NCI-H524 (cell line): ENCODE data around the gene SLC25A6.
"Not testable (repeated sequence)": the region's sequence is repeated elsewhere in the genome, so short reads cannot be mapped to it uniquely, and the experiment has no call there.

Source experiments
- DNase-seq, 2 experiments: peaks; one replicate each; lab custom pipeline; 2025; lab: John Stamatoyannopoulos, UW

The SLC25A6 gene

GRCh38 chrX:1391707-1392375, at the start of gene SLC25A6:
TSS of gene SLC25A6 (minus strand) at chrX:1392113. CDS start at chrX:1392009, 104 bp downstream.
- DNase-seq, result no peak

- DNase-seq, result no peak
Measured at GRCh38 chrX:1440506-1440905, 48.6 kb upstream of the SLC25A6 start.

GRCh38 chrX:1435241-1435895, 43.5 kb upstream of the SLC25A6 start:
- no peak for DNase-seq

GRCh38 chrX:1434871-1435240, 42.9 kb upstream of the SLC25A6 start:
- DNase-seq, result no peak

- DNase-seq, result no peak
Measured at GRCh38 chrX:1433646-1434357, 41.9 kb upstream of the SLC25A6 start.

GRCh38 chrX:1430451-1430850, 38.5 kb upstream of the SLC25A6 start:
- DNase-seq, result no peak

- DNase-seq, result no peak
Measured at GRCh38 chrX:1427756-1428155, 35.8 kb upstream of the SLC25A6 start.

GRCh38 chrX:1426321-1426720, 34.4 kb upstream of the SLC25A6 start:
- not testable (repeated sequence) for DNase-seq

- no peak for DNase-seq
Measured at GRCh38 chrX:1425381-1425780, 33.5 kb upstream of the SLC25A6 start.

GRCh38 chrX:1424147-1424851, 32.4 kb upstream of the SLC25A6 start:
- DNase-seq, result no peak

GRCh38 chrX:1423215-1423614, 31.3 kb upstream of the SLC25A6 start:
- DNase-seq, result no peak

- no peak for DNase-seq
Measured at GRCh38 chrX:1422135-1422465, 30.2 kb upstream of the SLC25A6 start.

GRCh38 chrX:1421433-1422134, 29.7 kb upstream of the SLC25A6 start:
- no peak for DNase-seq

GRCh38 chrX:1420371-1420770, 28.5 kb upstream of the SLC25A6 start:
- DNase-seq, result no peak

GRCh38 chrX:1419545-1420355, 27.8 kb upstream of the SLC25A6 start:
- DNase-seq, result no peak

GRCh38 chrX:1418901-1419544, 27.1 kb upstream of the SLC25A6 start:
- no peak for DNase-seq

GRCh38 chrX:1417921-1418771, 26.2 kb upstream of the SLC25A6 start:
- no peak for DNase-seq

GRCh38 chrX:1416965-1417760, 25.2 kb upstream of the SLC25A6 start:
- no peak for DNase-seq

GRCh38 chrX:1416327-1416784, 24.4 kb upstream of the SLC25A6 start:
- DNase-seq, result no peak
